Astrocyte (in vitro differentiated cells and primary cell): ENCODE measurements around the gene APOL1. TPM values are rescaled to one million over a fixed set of nuclear protein-coding genes. Genes with fewer than 3 reads are reported as not detected.
A peak's percentile ranks its signal among the peaks of the same experiment; 100 is the strongest.

Source experiments
- DNase-seq: peaks from one replicate; pipeline ENCODE4 v3.0.0-alpha.2; 2010; ENCODE audit warnings: low read depth
- FAIRE-seq: peaks from 2 replicates; lab custom pipeline; 2011; peaks lifted over from hg19 to GRCh38; lab: Jason Lieb, UNC
- H2AFZ ChIP-seq: 2 replicates; pipeline ENCODE4 v1.6.0; 2012; ENCODE audit warnings: low read depth, low read length, inconsistent platforms
- H3K27ac ChIP-seq: 2 replicates; pipeline ENCODE4 v1.5.1; 2011; ENCODE audit warnings: low read depth, low read length, inconsistent platforms
- H3K27me3 ChIP-seq: 2 replicates; pipeline ENCODE4 v1.6.0; 2011; ENCODE audit warnings: low read length, inconsistent platforms; ENCODE audit not compliant: insufficient read depth
- H3K36me3 ChIP-seq: 2 replicates; pipeline ENCODE4 v1.5.1; 2011; ENCODE audit warnings: low read length, inconsistent platforms; ENCODE audit not compliant: insufficient read depth
- H3K4me1 ChIP-seq: 2 replicates; pipeline ENCODE4 v1.5.1; 2011; ENCODE audit warnings: low read length, inconsistent platforms; ENCODE audit not compliant: insufficient read depth
- H3K4me2 ChIP-seq: 2 replicates; pipeline ENCODE4 v1.6.0; 2012; ENCODE audit warnings: low read length, inconsistent platforms
- H3K4me3 ChIP-seq: 2 replicates; pipeline ENCODE4 v1.5.1; 2011; ENCODE audit warnings: low read depth, mild to moderate bottlenecking, low read length, inconsistent platforms; ENCODE audit not compliant: insufficient read depth
- H3K79me2 ChIP-seq: 2 replicates; pipeline ENCODE4 v1.6.0; 2012; ENCODE audit warnings: mild to moderate bottlenecking, low read length, inconsistent platforms; ENCODE audit not compliant: insufficient read depth
- H3K9ac ChIP-seq: 2 replicates; pipeline ENCODE4 v1.6.0; 2012; ENCODE audit warnings: mild to moderate bottlenecking, low read length, inconsistent platforms
- H3K9me3 ChIP-seq: 2 replicates; pipeline ENCODE4 v1.5.1; 2012; ENCODE audit warnings: low read depth, mild to moderate bottlenecking, low read length, inconsistent platforms; ENCODE audit not compliant: insufficient read depth
- H4K20me1 ChIP-seq: 2 replicates; pipeline ENCODE4 v1.6.0; 2012; ENCODE audit warnings: low read length, inconsistent platforms; ENCODE audit not compliant: insufficient read depth
- H3K27ac Mint-ChIP-seq: one replicate; pipeline ENCODE4 v1.8.0; 2021; ENCODE audit warnings: mild to moderate bottlenecking, mixed read lengths; ENCODE audit not compliant: unreplicated experiment
- H3K27me3 Mint-ChIP-seq: one replicate; pipeline ENCODE4 v1.8.0; 2021; ENCODE audit warnings: low read depth, mixed read lengths; ENCODE audit not compliant: unreplicated experiment
- H3K36me3 Mint-ChIP-seq: one replicate; pipeline ENCODE4 v1.8.0; 2021; ENCODE audit warnings: low read depth, mixed read lengths; ENCODE audit not compliant: unreplicated experiment
- H3K4me1 Mint-ChIP-seq: one replicate; pipeline ENCODE4 v1.8.0; 2021; ENCODE audit warnings: low read depth, mixed read lengths; ENCODE audit not compliant: unreplicated experiment
- H3K4me3 Mint-ChIP-seq: one replicate; pipeline ENCODE4 v1.8.0; 2021; ENCODE audit warnings: mild to moderate bottlenecking, moderate library complexity, mixed read lengths; ENCODE audit not compliant: unreplicated experiment
- H3K9me3 Mint-ChIP-seq: one replicate; pipeline ENCODE4 v1.8.0; 2021; ENCODE audit warnings: mild to moderate bottlenecking, mixed read lengths; ENCODE audit not compliant: unreplicated experiment
- CTCF ChIP-seq: IDR thresholded peaks from 2 replicates; pipeline ENCODE4 v1.5.1; 2011; ENCODE audit warnings: low read depth, mild to moderate bottlenecking, inconsistent platforms, low read length, moderate library complexity; ENCODE audit not compliant: insufficient read depth
- EZH2 ChIP-seq: IDR thresholded peaks from 2 replicates; pipeline ENCODE4 v1.6.1; 2012; ENCODE audit warnings: mild to moderate bottlenecking, low read length, inconsistent platforms; ENCODE audit not compliant: insufficient read depth
- total RNA-seq: library from RNA; stranded (reverse); gene quantifications from 2 replicates; pipeline ENCODE4 v1.2.1, GENCODE V29; 2021

Gene APOL1
- total RNA-seq, 1 donor from 2014 or later, result 3.9 TPM

GRCh38 chr22:36274531-36274930 is 21.6 kb downstream of the APOL1 start:
- FAIRE-seq (no peak), DNase-seq (no peak)
- Mint-ChIP-seq H3K36me3 (peaks cover 16% of the 10 kb centered on the region), H3K27me3 (no peaks in the 10 kb centered on the region), H3K9me3 (peaks cover 4% of the 10 kb centered on the region), H3K27ac (peak overlapping the region; percentile 22), H3K4me1 (peaks cover 18% of the 10 kb centered on the region), H3K4me3 (no peak overlapping the region)
- Histone ChIP-seq H4K20me1 (peaks cover 37% of the 10 kb centered on the region), H3K4me1 (peaks cover 8% of the 10 kb centered on the region), H2AFZ (no peak overlapping the region), H3K4me3 (no peak overlapping the region), H3K27me3 (no peaks in the 10 kb centered on the region), H3K4me2 (no peak overlapping the region), H3K27ac (no peak overlapping the region), H3K79me2 (no peaks in the 10 kb centered on the region), H3K9ac (no peak overlapping the region), H3K36me3 (peaks cover 10% of the 10 kb centered on the region), H3K9me3 (no peaks in the 10 kb centered on the region)
- TF ChIP-seq EZH2 (no peak), CTCF (no peak)

DNA sequence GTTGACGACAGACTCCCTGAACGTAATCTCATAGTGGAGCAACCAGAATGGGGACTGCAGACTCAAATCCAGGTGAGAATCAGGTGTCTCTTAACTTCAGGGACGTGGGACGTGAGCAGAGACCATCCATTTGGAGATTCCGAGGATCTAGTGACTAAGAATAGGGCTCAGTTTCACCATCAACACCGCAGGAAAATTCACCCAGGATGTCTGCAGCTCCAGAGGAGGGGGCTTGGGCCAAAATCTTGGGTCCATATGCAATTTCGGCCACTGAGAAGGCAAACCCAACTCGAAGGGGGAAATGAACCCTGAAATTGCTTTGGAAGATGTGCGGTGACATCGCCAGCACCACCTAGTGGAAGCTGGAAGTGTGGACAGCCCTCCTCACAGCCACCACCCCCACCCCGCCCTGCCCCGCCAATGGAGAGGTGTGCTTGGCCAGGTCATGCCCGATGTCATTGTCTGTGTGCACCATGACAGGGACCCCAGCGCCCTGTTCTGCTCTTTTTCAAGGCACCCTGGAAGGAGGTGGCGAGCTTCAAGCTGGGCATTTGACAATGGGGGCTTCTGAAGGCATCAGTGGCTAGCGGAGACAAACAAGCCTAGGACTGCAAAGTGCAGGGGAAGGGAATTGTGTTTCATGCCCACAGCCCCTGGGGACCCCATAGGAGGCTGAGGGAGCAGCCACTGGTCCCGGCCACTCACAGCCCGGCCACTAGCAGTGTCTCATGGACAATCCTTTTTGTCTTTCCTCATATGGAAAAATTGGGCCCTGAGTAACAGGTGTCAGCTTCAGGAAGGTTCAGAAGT is 24.8 kb downstream of the APOL1 start:
- H3K4me1 Mint-ChIP-seq, result peaks cover 23% of the 10 kb centered on the region
- H4K20me1 ChIP-seq, result peaks cover 67% of the 10 kb centered on the region
- H3K79me2 ChIP-seq, result peaks cover under 1% of the 10 kb centered on the region
- FAIRE-seq, result no peak
- no peak overlapping the region for H3K27ac ChIP-seq
- H3K4me3 ChIP-seq, result no peak overlapping the region
- peaks cover 35% of the 10 kb centered on the region for H3K36me3 ChIP-seq
- DNase-seq, result peak; percentile 35
- no peak overlapping the region for H2AFZ ChIP-seq
- H3K27me3 Mint-ChIP-seq, result no peaks in the 10 kb centered on the region
- H3K27ac Mint-ChIP-seq, result peak overlapping the region; percentile 67
- H3K9me3 ChIP-seq, result no peaks in the 10 kb centered on the region
- H3K27me3 ChIP-seq, result no peaks in the 10 kb centered on the region
- H3K4me1 ChIP-seq, result peaks cover 12% of the 10 kb centered on the region
- H3K9ac ChIP-seq, result no peak overlapping the region
- no peak overlapping the region for H3K4me2 ChIP-seq
- H3K4me3 Mint-ChIP-seq, result no peak overlapping the region
- TF ChIP-seq CTCF, result peak; percentile 43
- no peak for TF ChIP-seq EZH2
- no peaks in the 10 kb centered on the region for H3K9me3 Mint-ChIP-seq
- H3K36me3 Mint-ChIP-seq, result peaks cover 19% of the 10 kb centered on the region

DNA sequence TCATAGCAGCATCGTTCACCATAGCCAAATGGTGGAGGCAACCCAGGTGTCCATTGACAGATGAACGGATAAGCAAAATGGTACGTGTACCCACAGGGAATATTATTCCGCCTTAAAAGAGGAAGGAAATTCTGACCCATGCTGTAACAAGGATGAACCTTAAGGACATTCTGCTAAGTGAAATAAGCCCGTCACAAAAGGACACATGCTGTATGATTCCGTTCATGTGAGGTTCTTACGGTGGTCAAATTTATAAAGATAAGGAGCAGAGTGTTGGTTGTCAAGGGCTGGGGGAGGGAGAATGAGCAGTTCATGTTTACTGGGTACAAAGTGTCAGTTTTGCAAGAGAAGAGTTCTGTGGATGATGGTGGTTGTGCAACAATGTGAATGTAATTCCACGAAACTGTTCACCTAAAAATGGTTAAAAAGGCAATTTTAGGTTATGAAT is 26.3 kb downstream of the APOL1 start:
- no peak overlapping the region for H3K4me3 ChIP-seq
- H3K36me3 Mint-ChIP-seq, result peaks cover 26% of the 10 kb centered on the region
- H3K27me3 ChIP-seq, result no peaks in the 10 kb centered on the region
- peaks cover 12% of the 10 kb centered on the region for H3K4me1 ChIP-seq
- no peaks in the 10 kb centered on the region for H3K27me3 Mint-ChIP-seq
- DNase-seq (no peak), FAIRE-seq (no peak)
- peaks cover 6% of the 10 kb centered on the region for H3K79me2 ChIP-seq
- H3K9ac ChIP-seq, result no peak overlapping the region
- no peaks in the 10 kb centered on the region for H3K9me3 ChIP-seq
- no peaks in the 10 kb centered on the region for H3K9me3 Mint-ChIP-seq
- TF ChIP-seq CTCF, result no peak
- no peak for TF ChIP-seq EZH2
- H3K27ac Mint-ChIP-seq, result peak overlapping the region; percentile 84
- H3K36me3 ChIP-seq, result peaks cover 47% of the 10 kb centered on the region
- H3K4me2 ChIP-seq, result no peak overlapping the region
- no peak overlapping the region for H3K4me3 Mint-ChIP-seq
- H3K4me1 Mint-ChIP-seq, result peaks cover 27% of the 10 kb centered on the region
- H3K27ac ChIP-seq, result no peak overlapping the region
- H2AFZ ChIP-seq, result no peak overlapping the region
- H4K20me1 ChIP-seq, result peaks cover 81% of the 10 kb centered on the region
